Activated naive CD4-positive, alpha-beta T cell treated with anti-CD3 and anti-CD28 coated beads for 36 hours (primary cell): ENCODE data around the gene ABCF3. TPM values are rescaled to one million over a fixed set of nuclear protein-coding genes. Genes with fewer than 3 reads are reported as not detected.

ENCODE experiments used
- CTCF ChIA-PET: fragments of 350-600 bp; sonication (Branson Sonifier 250); formaldehyde crosslinking; loops from one replicate; lab custom pipeline; 2021; ENCODE audit warnings: antibody characterized with exemption; lab: Charles Lee
- DNase-seq: peaks from one replicate; pipeline ENCODE4 v3.0.0-alpha.2; 2020
- H3K27ac Mint-ChIP-seq: one replicate; pipeline ENCODE4 v1.8.0; 2021; ENCODE audit warnings: mild to moderate bottlenecking, mixed read lengths
- H3K27me3 Mint-ChIP-seq: one replicate; pipeline ENCODE4 v1.8.0; 2021; ENCODE audit warnings: low read depth, mixed read lengths
- H3K36me3 Mint-ChIP-seq: one replicate; pipeline ENCODE4 v1.8.0; 2021; ENCODE audit warnings: low read depth, mixed read lengths
- H3K4me1 Mint-ChIP-seq: one replicate; pipeline ENCODE4 v1.8.0; 2021; ENCODE audit warnings: low read depth, mixed read lengths
- H3K4me3 Mint-ChIP-seq: one replicate; pipeline ENCODE4 v1.8.0; 2021; ENCODE audit warnings: mild to moderate bottlenecking, moderate library complexity, mixed read lengths
- H3K9me3 Mint-ChIP-seq: one replicate; pipeline ENCODE4 v1.8.0; 2021; ENCODE audit warnings: mixed read lengths
- intact Hi-C: fragments of 100-400 bp; cut with micrococcal nuclease; formaldehyde crosslinking; loops from one replicate; pipeline ENCODE4 v1.15.1; 2023
- total RNA-seq, 2 experiments: library from RNA; stranded (reverse); gene quantifications; one replicate each; pipeline ENCODE4 v1.2.3, GENCODE V29; 2021

Gene ABCF3
- total RNA-seq, 2 experiments from 2014 or later: 38.5 to 39.1 TPM

DNA sequence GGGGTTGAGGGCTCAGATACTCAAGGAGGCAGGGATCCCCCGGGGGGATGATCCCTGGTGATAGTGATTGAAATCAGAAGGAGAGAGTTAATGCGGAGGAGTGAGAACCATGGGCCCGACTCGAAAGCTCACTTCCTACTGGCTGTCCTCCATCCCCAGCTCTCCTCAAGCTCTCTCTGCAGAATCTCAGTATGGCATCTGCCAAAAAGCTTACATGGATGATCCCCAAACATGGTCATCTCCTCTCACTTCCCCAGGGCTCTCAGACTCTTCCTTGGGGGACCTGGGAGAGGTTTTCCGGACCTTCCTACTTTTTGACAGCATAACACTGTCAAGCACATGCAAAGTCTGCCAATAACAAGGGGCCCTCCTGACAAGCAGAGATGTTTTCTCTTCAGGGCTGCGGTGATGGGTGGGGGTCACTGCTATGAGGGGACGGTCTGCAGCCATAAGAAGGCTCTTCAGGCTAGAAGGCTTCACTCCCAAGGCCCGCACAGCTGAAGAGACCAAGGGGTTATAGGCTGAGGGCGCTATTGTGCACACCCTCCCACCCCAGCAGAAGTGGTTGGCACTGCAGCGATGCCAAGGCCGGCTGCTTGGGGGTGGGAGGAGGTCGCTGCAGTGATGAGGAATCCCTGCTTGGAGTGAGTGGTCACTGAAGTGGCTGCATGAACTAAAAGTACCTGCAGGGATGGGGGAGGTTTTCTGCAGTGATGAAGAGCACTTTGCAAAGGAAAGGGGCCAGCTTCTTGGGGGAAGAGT lies 42.6 kb downstream of the ABCF3 start:
- Mint-ChIP-seq H3K36me3 (no peaks in the 10 kb centered on the region), H3K27me3 (peaks cover 50% of the 10 kb centered on the region), H3K4me1 (peaks cover 11% of the 10 kb centered on the region), H3K9me3 (no peaks in the 10 kb centered on the region), H3K4me3 (peak overlapping the region; percentile 52), H3K27ac (no peak overlapping the region)
- CTCF ChIA-PET: interaction anchor here (0.6 to 4.7 kb wide), 32 partner anchors 9 to 214 kb away, joined by 3 to 48 read pairs (median 9); partner anchors contain the start of genes ABCF3, ALG3 and EEF1AKMT4
- DNase-seq: no peak
- intact Hi-C loops: loop anchor here (5.0 to 10.0 kb wide), 2 partner anchors 34 to 316 kb away; partner anchors contain the start of gene CAMK2N2

DNA sequence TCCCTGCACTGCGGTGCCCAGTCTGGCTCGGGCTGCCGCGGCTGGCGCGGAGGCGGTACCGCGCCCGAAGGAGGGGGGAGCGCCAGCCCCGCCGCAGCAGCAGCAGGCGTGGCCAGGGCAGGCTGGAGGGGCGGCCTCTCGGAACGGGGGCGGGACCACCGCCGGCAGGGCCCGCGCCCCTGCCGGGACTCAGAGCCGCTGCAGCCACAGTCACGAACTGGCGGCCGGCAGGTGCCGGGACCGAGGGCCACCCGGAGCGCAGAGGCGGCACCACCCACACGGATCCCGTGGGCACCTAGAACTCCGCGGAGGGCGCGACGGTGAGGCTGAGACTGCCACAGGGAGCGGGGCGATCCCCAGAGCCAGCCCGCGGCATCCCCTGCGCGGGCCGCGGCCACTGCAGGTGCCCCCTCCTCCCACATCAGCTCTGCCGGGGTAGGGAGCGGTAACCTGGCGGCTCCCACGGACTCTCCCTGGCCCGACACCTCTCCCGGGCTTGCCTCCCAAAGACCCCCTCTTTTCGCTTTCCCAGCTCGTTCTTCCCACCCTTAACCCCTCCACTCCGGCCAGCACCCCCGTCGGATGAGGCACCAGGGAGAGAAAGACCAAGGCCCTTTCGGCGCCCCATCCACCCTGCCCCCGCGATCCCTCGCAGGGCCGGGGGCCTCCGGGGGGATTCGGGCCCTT lies 43.5 kb downstream of the ABCF3 start, which contains the start of gene VWA5B2:
VWA5B2 (plus strand) TSS at position 192 of the 687 bp plus-strand sequence. CDS start 944 bp downstream, outside the sequence.
- no peak within 1 kb of the TSS for H3K27ac Mint-ChIP-seq
- no peaks in the 10 kb centered on the region for H3K9me3 Mint-ChIP-seq
- H3K36me3 Mint-ChIP-seq: no peaks in the 10 kb centered on the region
- H3K27me3 Mint-ChIP-seq: peaks cover 50% of the 10 kb centered on the region
- CTCF ChIA-PET: interaction anchor here (1.4 to 4.7 kb wide), 6 partner anchors 16 to 71 kb away, joined by 3 to 48 read pairs (median 22); partner anchors contain the start of genes ALG3 and EEF1AKMT4
- H3K4me3 Mint-ChIP-seq: peak within 1 kb of the TSS; percentile 52
- intact Hi-C loops: loop anchor here (5.0 to 10.0 kb wide), 2 partner anchors 33 to 315 kb away; partner anchors contain the start of gene CAMK2N2
- peaks cover 11% of the 10 kb centered on the region for H3K4me1 Mint-ChIP-seq
- peak; percentile 41 for DNase-seq

DNA sequence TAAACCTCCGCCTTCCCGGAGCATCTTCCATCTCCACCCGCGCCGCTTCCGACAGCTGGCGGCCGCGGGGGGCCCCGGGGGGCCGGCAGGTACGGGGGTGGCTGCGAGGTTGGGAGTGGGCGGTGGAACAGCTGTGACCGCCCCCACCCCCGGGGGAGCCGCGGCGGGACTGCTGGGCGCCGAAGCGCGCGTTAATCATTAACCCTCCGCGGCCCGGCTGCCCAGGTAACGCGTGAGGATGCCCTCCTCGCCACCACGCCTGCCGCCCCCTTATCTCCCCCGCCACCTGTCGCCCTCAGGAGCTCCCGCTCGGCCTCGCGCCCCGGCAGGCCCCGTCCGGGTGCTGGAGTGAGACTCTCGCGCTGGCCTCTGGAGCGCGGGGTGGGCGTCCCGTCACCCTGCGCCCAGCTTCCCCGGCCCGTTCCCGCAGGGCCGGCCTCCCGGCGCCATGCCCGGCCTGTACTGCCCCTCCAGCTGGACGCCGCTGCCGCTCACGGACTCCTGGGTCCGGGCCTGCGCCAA lies 44.1 kb downstream of the ABCF3 start:
- no peaks in the 10 kb centered on the region for H3K9me3 Mint-ChIP-seq
- no peak overlapping the region for H3K4me3 Mint-ChIP-seq
- H3K27ac Mint-ChIP-seq: no peak overlapping the region
- H3K27me3 Mint-ChIP-seq: peaks cover 49% of the 10 kb centered on the region
- H3K4me1 Mint-ChIP-seq: peaks cover 11% of the 10 kb centered on the region
- CTCF ChIA-PET: interaction anchor here (0.6 to 3.1 kb wide), 3 partner anchors 54 to 71 kb away, joined by 3 to 9 read pairs (median 3); no protein-coding TSS in a partner anchor
- intact Hi-C loops: no loop called here
- no peaks in the 10 kb centered on the region for H3K36me3 Mint-ChIP-seq
- no peak for DNase-seq

DNA sequence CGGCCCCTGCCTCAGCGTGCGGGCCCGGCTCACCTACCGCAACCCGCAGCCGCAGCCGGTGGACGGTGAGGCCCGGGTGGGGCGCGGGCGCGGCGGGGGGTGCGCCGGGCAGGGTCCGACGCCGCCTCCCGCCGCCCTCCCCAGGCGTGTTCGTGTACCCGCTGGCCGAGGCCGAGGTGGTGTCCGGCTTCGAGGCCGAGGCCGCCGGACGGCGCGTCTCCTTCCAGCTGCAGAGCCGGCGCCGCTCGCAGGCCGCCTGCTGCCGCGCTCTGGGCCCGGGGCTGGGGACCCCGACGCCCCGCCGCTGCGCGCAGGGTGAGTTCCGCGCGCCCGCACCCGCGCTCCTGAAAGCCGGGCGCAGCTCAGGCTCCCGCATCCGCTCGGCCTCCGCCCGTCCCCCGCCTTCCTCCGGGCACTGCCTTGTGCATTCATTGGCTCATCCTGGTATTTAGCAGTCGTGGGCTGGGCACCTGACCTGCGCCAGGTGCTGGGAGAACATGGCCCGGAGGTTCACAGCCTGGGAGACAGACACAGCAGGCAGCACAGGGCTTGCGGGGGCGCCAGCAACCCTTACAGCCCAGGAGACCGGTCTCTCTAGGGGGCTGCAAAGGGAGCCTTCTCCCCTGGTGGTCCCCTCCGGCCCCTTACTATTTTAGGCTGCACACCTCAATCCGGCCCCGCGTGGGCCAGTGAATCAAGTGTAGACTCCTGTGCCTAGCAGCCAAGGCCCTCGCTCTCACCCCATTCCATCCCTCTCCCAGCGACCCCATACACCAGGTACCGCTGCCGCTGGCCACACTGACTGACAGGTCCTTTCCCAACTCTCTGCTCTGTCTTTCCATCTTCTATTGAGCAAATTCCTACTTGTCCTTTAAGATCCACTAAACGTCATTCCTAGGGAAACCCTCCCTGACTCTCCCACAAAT lies 44.9 kb downstream of the ABCF3 start:
- no peak for DNase-seq
- H3K4me1 Mint-ChIP-seq: peaks cover 11% of the 10 kb centered on the region
- H3K36me3 Mint-ChIP-seq: no peaks in the 10 kb centered on the region
- intact Hi-C loops: no loop called here
- H3K9me3 Mint-ChIP-seq: no peaks in the 10 kb centered on the region
- CTCF ChIA-PET: interaction anchor here (0.6 to 3.1 kb wide), 2 partner anchors 54 to 55 kb away, joined by 3 to 9 read pairs; no protein-coding TSS in a partner anchor
- peaks cover 46% of the 10 kb centered on the region for H3K27me3 Mint-ChIP-seq
- no peak overlapping the region for H3K27ac Mint-ChIP-seq
- peak overlapping the region; percentile 52 for H3K4me3 Mint-ChIP-seq

DNA sequence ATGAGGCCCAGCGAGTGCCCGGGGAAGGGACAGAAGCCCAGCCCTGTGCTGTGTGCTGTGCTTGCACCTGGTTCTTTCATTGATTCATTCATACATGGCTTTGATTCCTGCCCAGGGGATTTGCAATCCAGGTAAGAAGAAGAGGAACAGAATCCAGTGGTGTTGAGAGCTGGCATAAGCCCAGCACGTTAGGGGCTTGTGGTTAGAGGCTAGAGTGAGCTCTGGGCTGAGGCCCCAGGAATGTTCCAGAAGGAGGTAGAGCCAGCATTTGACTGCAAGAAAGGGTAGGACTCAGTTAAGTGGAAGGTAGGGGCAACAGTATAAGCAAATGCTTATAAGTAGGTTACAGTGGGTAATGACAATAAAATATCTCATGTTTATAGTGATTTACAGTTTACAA lies 45.7 kb downstream of the ABCF3 start:
- H3K4me3 Mint-ChIP-seq: peak overlapping the region; percentile 25
- no peak for DNase-seq
- CTCF ChIA-PET: interaction anchor here (3.1 kb wide), 1 partner anchor 53 kb away, joined by 9 read pairs; no protein-coding TSS in a partner anchor
- H3K9me3 Mint-ChIP-seq: no peaks in the 10 kb centered on the region
- intact Hi-C loops: no loop called here
- no peak overlapping the region for H3K27ac Mint-ChIP-seq
- peaks cover 11% of the 10 kb centered on the region for H3K4me1 Mint-ChIP-seq
- peaks cover 42% of the 10 kb centered on the region for H3K27me3 Mint-ChIP-seq
- H3K36me3 Mint-ChIP-seq: no peaks in the 10 kb centered on the region

DNA sequence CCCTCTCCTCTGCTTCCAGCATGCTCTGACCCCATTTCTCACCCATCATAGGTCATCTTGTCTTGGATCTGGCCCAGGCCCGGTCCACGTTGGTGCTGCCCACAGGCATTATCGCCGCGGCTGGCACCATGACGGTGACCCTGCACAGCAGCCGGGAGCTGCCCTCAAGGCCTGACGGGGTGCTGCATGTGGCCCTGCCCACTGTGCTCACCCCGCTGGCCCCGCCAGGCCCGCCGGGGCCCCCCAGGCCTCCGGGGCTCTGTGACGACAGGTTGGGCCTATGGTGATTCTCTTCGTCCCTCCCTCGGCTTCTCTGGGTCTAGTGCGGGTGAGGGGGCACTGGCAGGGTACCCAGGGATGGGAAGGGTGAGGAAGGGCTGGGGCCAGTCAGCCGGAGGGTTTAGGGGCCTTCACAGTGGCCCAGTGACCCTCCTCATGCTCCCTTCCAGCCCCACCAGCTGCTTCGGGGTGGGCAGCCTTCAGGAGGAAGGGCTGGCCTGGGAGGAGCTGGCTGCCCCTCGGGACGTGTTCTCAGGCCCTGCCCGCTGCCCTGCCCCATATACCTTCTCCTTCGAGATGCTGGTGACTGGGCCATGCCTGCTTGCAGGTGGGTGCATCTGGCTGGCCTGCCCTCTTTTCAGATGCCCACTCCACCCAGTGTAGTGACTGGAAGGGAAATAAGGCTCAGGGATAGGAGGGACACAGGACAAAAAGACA lies 47.3 kb downstream of the ABCF3 start:
- CTCF ChIA-PET: no interaction called here
- Mint-ChIP-seq H3K4me1 (peaks cover 11% of the 10 kb centered on the region), H3K27me3 (peaks cover 32% of the 10 kb centered on the region), H3K36me3 (no peaks in the 10 kb centered on the region), H3K9me3 (no peaks in the 10 kb centered on the region), H3K27ac (no peak overlapping the region), H3K4me3 (no peak overlapping the region)
- DNase-seq: no peak
- intact Hi-C loops: no loop called here

DNA sequence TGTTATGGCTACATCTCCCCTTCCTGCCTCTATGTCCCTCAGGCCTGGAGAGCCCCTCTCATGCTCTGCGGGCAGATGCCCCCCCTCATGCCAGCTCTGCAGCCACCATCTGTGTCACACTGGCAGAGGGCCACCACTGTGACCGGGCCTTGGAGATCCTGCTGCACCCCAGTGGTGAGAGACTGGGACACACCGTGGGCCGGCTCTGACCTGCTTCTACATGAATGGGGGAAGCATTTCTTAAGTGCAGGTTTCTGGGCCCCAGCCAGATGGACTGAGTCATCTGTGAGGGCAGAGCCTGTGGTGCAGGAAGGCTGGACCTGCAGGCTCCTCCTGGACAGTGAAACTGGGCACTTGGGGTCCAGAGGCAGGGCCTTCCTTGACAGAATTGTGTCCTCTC lies 48.2 kb downstream of the ABCF3 start:
- Mint-ChIP-seq H3K4me1 (peaks cover 8% of the 10 kb centered on the region), H3K27ac (no peak overlapping the region), H3K27me3 (peaks cover 23% of the 10 kb centered on the region), H3K9me3 (no peaks in the 10 kb centered on the region), H3K36me3 (no peaks in the 10 kb centered on the region), H3K4me3 (no peak overlapping the region)
- intact Hi-C loops: no loop called here
- DNase-seq: no peak
- CTCF ChIA-PET: no interaction called here

GRCh38 chr3:184234671-184235380 lies 48.8 kb downstream of the ABCF3 start:
- no peaks in the 10 kb centered on the region for H3K36me3 Mint-ChIP-seq
- H3K4me3 Mint-ChIP-seq: no peak overlapping the region
- peaks cover 21% of the 10 kb centered on the region for H3K27me3 Mint-ChIP-seq
- no peak overlapping the region for H3K27ac Mint-ChIP-seq
- H3K4me1 Mint-ChIP-seq: peaks cover 8% of the 10 kb centered on the region
- no peaks in the 10 kb centered on the region for H3K9me3 Mint-ChIP-seq
- intact Hi-C loops: no loop called here
- no peak for DNase-seq
- CTCF ChIA-PET: no interaction called here

DNA sequence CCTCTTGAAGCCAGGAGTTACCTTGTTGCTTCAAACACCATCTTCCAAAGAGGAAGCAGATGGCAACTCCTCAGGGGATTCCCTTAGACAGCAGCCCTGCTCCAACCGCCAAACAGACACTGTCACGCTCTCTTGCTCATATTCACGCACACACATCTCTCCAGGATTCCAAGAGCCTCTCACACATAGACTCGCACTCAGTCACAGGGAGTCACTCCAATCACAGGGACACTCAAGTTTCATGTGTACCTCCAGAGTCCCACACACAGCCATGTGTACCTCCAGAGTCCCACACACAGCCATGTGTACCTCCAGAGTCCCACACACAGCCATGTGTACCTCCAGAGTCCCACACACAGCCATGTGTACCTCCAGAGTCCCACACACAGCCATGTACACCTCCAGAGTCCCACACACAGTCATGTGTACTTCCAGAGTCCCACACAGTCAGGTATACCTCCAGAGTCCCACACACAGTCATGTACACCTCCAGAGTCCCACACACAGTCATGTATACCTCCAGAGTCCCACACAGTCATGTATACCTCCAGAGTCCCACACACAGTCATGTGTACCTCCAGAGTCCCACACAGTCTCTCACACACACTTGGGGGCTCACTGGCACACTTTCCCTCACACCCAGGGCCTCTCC lies 49.5 kb downstream of the ABCF3 start:
- H3K4me1 Mint-ChIP-seq: peaks cover 8% of the 10 kb centered on the region
- peaks cover 21% of the 10 kb centered on the region for H3K27me3 Mint-ChIP-seq
- no peaks in the 10 kb centered on the region for H3K9me3 Mint-ChIP-seq
- DNase-seq: no peak
- intact Hi-C loops: no loop called here
- CTCF ChIA-PET: interaction anchor here (3.5 kb wide), 1 partner anchor 9 kb away, joined by 28 read pairs; no protein-coding TSS in a partner anchor
- H3K27ac Mint-ChIP-seq: no peak overlapping the region
- H3K4me3 Mint-ChIP-seq: no peak overlapping the region
- no peaks in the 10 kb centered on the region for H3K36me3 Mint-ChIP-seq

- intact Hi-C loops: no loop called here
- Mint-ChIP-seq H3K4me3 (no peak overlapping the region), H3K27me3 (peaks cover 18% of the 10 kb centered on the region), H3K27ac (no peak overlapping the region), H3K36me3 (no peaks in the 10 kb centered on the region), H3K9me3 (no peaks in the 10 kb centered on the region), H3K4me1 (peaks cover 6% of the 10 kb centered on the region)
- no peak for DNase-seq
- CTCF ChIA-PET: interaction anchor here (3.5 kb wide), 1 partner anchor 9 kb away, joined by 28 read pairs; no protein-coding TSS in a partner anchor
These were observed 50.0 kb downstream of the ABCF3 start for GRCh38 chr3:184236033-184236410.
